ENCODE results near the gene TNPO1. TPM values are rescaled to one million over a fixed set of nuclear protein-coding genes. Genes with fewer than 3 reads are reported as not detected.

The TNPO1 gene
- total and polyA plus RNA-seq, 9 of the 15 experiments (the other 6 are each of a cell fraction or from before 2014, with no cell fraction given): 20.8 to 176 (median 97.9) TPM

DNA sequence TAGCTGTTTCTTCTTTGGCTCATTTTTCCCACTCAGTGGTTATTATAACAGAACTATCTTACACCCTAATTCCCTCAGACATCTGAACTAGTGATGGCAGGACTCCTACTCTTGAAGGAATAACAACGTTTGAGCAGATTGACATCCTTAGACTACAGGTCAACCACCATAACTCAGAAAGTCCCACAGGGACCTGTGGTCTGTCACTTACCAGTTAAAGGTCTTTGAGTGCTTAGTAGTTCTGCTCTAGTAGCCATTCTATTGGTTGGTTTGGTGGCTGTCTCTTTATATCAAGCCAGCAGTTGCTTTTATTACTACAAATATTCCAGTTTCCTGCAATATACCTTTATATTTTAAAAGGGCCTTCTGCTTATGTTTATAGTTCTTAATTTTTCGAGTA, 72.1 kb downstream of the TNPO1 start:
- BruUV-seq (replicated peaks): no TSS peak
- Histone ChIP-seq H3K27me3 (ENCODE audit: control insufficient read depth in 2 of 2, insufficient read depth in 2 of 2, low read length in 2 of 2) (no peaks in the 10 kb centered on the region), H4K20me1 (replicated peaks; ENCODE audit: control insufficient read depth, insufficient read depth, low read length) (0 out of 2 replicates have a peak, but pooled peaks cover 3% of the 10 kb centered on the region), H3K9ac (ENCODE audit: insufficient read depth in 1 of 2, low read depth in 2 of 2, low read length in 2 of 2) (no peak overlapping the region), H3K9me3 (replicated peaks; ENCODE audit: control insufficient read depth, insufficient read depth, low read depth, low read length) (no peaks in the 10 kb centered on the region), H3K4me1 (replicated peaks in 1 of 2; ENCODE audit: control insufficient read depth in 2 of 2, insufficient read depth in 2 of 2, low read length in 2 of 2) (no peaks in the 10 kb centered on the region), H2AFZ (ENCODE audit: low read depth, low read length) (no peak overlapping the region), H3K9me1 (ENCODE audit: control insufficient read depth, insufficient read depth, low read length) (no peaks in the 10 kb centered on the region), H3K79me2 (ENCODE audit: control insufficient read depth, insufficient read depth, low read length) (peaks cover 5% of the 10 kb centered on the region; the same call in 1 of the 3 replicates), H3K27ac (ENCODE audit: extremely low read depth, low read depth, low read length) (no peak overlapping the region), H3K36me3 (ENCODE audit: control insufficient read depth, insufficient read depth, low read length) (peaks cover 100% of the 10 kb centered on the region), H3K4me2 (ENCODE audit: insufficient read depth, low read length) (no peak overlapping the region), H3K4me3 (no peak overlapping the region)
- intact Hi-C loops (cut with micrococcal nuclease) (no loop called here), in situ Hi-C loops (cut with MboI) (no loop called here)
- no peak for ATAC-seq
- ChIA-PET CTCF (ENCODE audit: low intra/inter-chr PET ratio) (no interaction called here), POLR2A (no interaction called here)
- no peak for DNase-seq (ENCODE audit: extremely low read depth in 1 of 4, low spot score in 3 of 4)
- WGBS (ENCODE audit: insufficient coverage, low coverage, missing lambda C conversion rate): 64% methylated on average over 2 of the region's 2 CpGs
- peak; percentile 62 for FAIRE-seq
- TF ChIP-seq ZNF780A (CRISPR knock-in tag; IDR thresholded peaks at IDR 0.05) (no peak), CEBPG (CRISPR knock-in tag; IDR thresholded peaks at IDR 0.05) (no peak), CEBPG (tag; conservative IDR thresholded peaks at IDR 0.05 in 1 of 2, IDR thresholded peaks at IDR 0.05 in 1 of 2) (no peak), KHSRP (IDR thresholded peaks at IDR 0.05) (no peak), SUPT5H (IDR thresholded peaks at IDR 0.05) (no peak), HMGN3 (IDR thresholded peaks at IDR 0.05; ENCODE audit: borderline replicate concordance, extremely low read depth, insufficient read length, low read depth, low read length) (no peak), PCBP1 (IDR thresholded peaks at IDR 0.05; ENCODE audit: low read depth, low read length, poor library complexity, severe bottlenecking) (no peak), ASH1L (IDR thresholded peaks at IDR 0.05; ENCODE audit: borderline replicate concordance, low read depth, partially characterized antibody) (no peak)
- TF ChIP-seq, protein P1, sequence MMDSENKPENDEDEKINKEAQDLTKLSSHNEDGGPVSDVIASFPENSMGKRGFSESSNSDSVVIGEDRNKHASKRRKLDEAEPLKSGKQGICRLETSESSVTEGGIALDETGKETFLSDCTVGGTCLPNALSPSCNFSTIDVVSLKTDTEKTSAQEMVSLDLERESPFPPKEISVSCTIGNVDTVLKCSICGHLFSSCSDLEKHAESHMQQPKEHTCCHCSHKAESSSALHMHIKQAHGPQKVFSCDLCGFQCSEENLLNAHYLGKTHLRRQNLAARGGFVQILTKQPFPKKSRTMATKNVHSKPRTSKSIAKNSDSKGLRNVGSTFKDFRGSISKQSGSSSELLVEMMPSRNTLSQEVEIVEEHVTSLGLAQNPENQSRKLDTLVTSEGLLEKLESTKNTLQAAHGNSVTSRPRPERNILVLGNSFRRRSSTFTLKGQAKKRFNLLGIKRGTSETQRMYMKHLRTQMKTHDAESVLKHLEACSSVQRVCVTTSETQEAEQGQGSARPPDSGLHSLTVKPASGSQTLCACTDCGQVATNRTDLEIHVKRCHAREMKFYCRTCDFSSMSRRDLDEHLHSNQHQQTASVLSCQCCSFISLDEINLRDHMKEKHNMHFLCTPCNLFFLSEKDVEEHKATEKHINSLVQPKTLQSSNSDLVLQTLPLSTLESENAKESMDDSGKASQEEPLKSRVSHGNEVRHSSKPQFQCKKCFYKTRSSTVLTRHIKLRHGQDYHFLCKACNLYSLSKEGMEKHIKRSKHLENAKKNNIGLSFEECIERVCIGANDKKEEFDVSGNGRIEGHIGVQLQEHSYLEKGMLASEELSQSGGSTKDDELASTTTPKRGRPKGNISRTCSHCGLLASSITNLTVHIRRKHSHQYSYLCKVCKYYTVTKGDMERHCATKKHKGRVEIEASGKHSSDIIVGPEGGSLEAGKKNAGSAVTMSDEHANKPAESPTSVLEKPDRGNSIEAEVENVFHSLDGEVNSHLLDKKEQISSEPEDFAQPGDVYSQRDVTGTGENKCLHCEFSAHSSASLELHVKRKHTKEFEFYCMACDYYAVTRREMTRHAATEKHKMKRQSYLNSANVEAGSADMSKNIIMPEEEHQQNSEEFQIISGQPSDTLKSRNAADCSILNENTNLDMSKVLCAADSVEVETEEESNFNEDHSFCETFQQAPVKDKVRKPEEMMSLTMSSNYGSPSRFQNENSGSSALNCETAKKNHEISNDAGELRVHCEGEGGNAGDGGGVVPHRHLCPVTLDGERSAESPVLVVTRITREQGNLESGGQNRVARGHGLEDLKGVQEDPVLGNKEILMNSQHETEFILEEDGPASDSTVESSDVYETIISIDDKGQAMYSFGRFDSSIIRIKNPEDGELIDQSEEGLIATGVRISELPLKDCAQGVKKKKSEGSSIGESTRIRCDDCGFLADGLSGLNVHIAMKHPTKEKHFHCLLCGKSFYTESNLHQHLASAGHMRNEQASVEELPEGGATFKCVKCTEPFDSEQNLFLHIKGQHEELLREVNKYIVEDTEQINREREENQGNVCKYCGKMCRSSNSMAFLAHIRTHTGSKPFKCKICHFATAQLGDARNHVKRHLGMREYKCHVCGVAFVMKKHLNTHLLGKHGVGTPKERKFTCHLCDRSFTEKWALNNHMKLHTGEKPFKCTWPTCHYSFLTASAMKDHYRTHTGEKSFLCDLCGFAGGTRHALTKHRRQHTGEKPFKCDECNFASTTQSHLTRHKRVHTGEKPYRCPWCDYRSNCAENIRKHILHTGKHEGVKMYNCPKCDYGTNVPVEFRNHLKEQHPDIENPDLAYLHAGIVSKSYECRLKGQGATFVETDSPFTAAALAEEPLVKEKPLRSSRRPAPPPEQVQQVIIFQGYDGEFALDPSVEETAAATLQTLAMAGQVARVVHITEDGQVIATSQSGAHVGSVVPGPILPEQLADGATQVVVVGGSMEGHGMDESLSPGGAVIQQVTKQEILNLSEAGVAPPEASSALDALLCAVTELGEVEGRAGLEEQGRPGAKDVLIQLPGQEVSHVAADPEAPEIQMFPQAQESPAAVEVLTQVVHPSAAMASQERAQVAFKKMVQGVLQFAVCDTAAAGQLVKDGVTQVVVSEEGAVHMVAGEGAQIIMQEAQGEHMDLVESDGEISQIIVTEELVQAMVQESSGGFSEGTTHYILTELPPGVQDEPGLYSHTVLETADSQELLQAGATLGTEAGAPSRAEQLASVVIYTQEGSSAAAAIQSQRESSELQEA (IDR thresholded peaks at IDR 0.05; ENCODE audit: low read depth): no peak
- TF ChIP-seq, protein P2, sequence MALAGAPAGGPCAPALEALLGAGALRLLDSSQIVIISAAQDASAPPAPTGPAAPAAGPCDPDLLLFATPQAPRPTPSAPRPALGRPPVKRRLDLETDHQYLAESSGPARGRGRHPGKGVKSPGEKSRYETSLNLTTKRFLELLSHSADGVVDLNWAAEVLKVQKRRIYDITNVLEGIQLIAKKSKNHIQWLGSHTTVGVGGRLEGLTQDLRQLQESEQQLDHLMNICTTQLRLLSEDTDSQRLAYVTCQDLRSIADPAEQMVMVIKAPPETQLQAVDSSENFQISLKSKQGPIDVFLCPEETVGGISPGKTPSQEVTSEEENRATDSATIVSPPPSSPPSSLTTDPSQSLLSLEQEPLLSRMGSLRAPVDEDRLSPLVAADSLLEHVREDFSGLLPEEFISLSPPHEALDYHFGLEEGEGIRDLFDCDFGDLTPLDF (CRISPR knock-in tag; IDR thresholded peaks at IDR 0.05): no peak
- TF ChIP-seq, protein P3, sequence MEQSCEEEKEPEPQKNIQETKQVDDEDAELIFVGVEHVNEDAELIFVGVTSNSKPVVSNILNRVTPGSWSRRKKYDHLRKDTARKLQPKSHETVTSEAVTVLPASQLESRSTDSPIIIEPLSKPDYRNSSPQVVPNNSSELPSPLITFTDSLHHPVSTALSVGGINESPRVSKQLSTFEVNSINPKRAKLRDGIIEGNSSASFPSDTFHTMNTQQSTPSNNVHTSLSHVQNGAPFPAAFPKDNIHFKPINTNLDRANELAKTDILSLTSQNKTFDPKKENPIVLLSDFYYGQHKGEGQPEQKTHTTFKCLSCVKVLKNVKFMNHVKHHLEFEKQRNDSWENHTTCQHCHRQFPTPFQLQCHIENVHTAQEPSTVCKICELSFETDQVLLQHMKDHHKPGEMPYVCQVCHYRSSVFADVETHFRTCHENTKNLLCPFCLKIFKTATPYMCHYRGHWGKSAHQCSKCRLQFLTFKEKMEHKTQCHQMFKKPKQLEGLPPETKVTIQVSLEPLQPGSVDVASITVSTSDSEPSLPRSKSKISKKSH (CRISPR knock-in tag; IDR thresholded peaks at IDR 0.05): no peak
